ENCODE results near the gene GPC6. TPM values are rescaled to one million over a fixed set of nuclear protein-coding genes. Genes with fewer than 3 reads are reported as not detected.

The GPC6 gene
- total RNA-seq, 1 donor from 2014 or later = 16.1 TPM

DNA sequence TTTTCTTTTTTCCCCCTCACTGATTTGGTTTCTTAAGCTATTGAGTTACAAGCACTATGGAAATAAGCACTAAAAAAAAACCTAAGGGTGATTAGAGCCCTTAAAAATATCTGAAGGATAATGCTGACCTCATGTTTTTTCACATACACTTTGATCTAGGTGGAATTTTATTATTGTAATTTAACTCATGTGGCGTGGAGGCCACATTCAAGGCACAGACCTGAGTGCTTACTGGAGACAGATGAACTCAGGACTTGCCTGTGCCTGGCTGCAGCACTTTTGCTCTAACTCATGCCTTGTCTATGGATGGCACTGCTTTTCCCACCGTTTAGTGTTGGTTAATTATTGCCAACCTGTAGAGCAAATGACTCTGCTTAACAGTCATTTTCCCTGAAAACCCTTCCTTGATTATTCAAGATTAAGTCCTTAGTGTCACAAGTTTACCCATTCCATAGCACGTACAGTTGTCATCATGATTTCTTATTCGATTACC, 541.4 kb downstream of the GPC6 start:
- Mint-ChIP-seq H3K4me3 (ENCODE audit: unreplicated experiment) (no peak overlapping the region), H3K36me3 (ENCODE audit: low read depth, unreplicated experiment) (no peaks in the 10 kb centered on the region), H3K27ac (ENCODE audit: unreplicated experiment) (no peak overlapping the region), H3K9me3 (ENCODE audit: unreplicated experiment) (no peaks in the 10 kb centered on the region), H3K27me3 (ENCODE audit: unreplicated experiment) (no peaks in the 10 kb centered on the region), H3K4me1 (ENCODE audit: unreplicated experiment) (no peaks in the 10 kb centered on the region)
- no peak for DNase-seq (ENCODE audit: low spot score)
- no peak for TF ChIP-seq CTCF (IDR thresholded peaks at IDR 0.05; ENCODE audit: unreplicated experiment)

- H3K36me3 Mint-ChIP-seq (ENCODE audit: low read depth, unreplicated experiment) = no peaks in the 10 kb centered on the region
- no peaks in the 10 kb centered on the region for H3K27me3 Mint-ChIP-seq (ENCODE audit: unreplicated experiment)
- TF ChIP-seq CTCF (IDR thresholded peaks at IDR 0.05; ENCODE audit: unreplicated experiment) = no peak
- DNase-seq (ENCODE audit: low spot score) = no peak
- H3K4me1 Mint-ChIP-seq (ENCODE audit: unreplicated experiment) = no peaks in the 10 kb centered on the region
- no peaks in the 10 kb centered on the region for H3K9me3 Mint-ChIP-seq (ENCODE audit: unreplicated experiment)
- H3K4me3 Mint-ChIP-seq (ENCODE audit: unreplicated experiment) = no peak overlapping the region
- no peak overlapping the region for H3K27ac Mint-ChIP-seq (ENCODE audit: unreplicated experiment)
These were observed 542.5 kb downstream of the GPC6 start for GRCh38 chr13:93769101-93769500.

GRCh38 chr13:93769607-93770006, 543.0 kb downstream of the GPC6 start:
- Mint-ChIP-seq H3K27ac (ENCODE audit: unreplicated experiment) (no peak overlapping the region), H3K9me3 (ENCODE audit: unreplicated experiment) (no peaks in the 10 kb centered on the region), H3K27me3 (ENCODE audit: unreplicated experiment) (no peaks in the 10 kb centered on the region), H3K4me1 (ENCODE audit: unreplicated experiment) (no peaks in the 10 kb centered on the region), H3K4me3 (ENCODE audit: unreplicated experiment) (no peak overlapping the region), H3K36me3 (ENCODE audit: low read depth, unreplicated experiment) (no peaks in the 10 kb centered on the region)
- no peak for DNase-seq (ENCODE audit: low spot score)
- TF ChIP-seq CTCF (IDR thresholded peaks at IDR 0.05; ENCODE audit: unreplicated experiment) = no peak

GRCh38 chr13:93771227-93771626, 544.6 kb downstream of the GPC6 start:
- no peaks in the 10 kb centered on the region for H3K36me3 Mint-ChIP-seq (ENCODE audit: low read depth, unreplicated experiment)
- TF ChIP-seq CTCF (IDR thresholded peaks at IDR 0.05; ENCODE audit: unreplicated experiment) = no peak
- no peaks in the 10 kb centered on the region for H3K27me3 Mint-ChIP-seq (ENCODE audit: unreplicated experiment)
- DNase-seq (ENCODE audit: low spot score) = no peak
- H3K9me3 Mint-ChIP-seq (ENCODE audit: unreplicated experiment) = no peaks in the 10 kb centered on the region
- H3K27ac Mint-ChIP-seq (ENCODE audit: unreplicated experiment) = no peak overlapping the region
- H3K4me3 Mint-ChIP-seq (ENCODE audit: unreplicated experiment) = no peak overlapping the region
- no peaks in the 10 kb centered on the region for H3K4me1 Mint-ChIP-seq (ENCODE audit: unreplicated experiment)

DNA sequence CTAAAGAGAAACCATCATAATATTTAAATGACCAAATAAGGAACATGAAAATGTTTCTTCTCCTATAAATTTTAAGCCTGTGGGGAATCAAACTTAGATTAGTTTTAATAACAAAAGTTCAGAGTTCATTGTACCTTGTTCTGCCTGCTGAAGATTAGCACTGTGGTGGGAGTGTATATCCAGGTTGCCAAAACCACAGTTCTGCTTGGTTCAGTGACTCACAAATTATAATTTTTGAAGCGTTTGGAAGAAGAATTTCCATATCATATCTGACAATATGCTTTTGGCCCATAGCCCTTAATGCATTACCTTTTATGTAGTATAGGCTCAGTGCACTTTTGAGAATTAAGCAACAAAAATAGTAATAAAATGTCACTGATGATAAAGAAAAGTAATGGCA, 545.2 kb downstream of the GPC6 start:
- H3K4me1 Mint-ChIP-seq (ENCODE audit: unreplicated experiment) = no peaks in the 10 kb centered on the region
- DNase-seq (ENCODE audit: low spot score) = no peak
- H3K27me3 Mint-ChIP-seq (ENCODE audit: unreplicated experiment) = no peaks in the 10 kb centered on the region
- no peak for TF ChIP-seq CTCF (IDR thresholded peaks at IDR 0.05; ENCODE audit: unreplicated experiment)
- no peak overlapping the region for H3K4me3 Mint-ChIP-seq (ENCODE audit: unreplicated experiment)
- H3K36me3 Mint-ChIP-seq (ENCODE audit: low read depth, unreplicated experiment) = no peaks in the 10 kb centered on the region
- no peaks in the 10 kb centered on the region for H3K9me3 Mint-ChIP-seq (ENCODE audit: unreplicated experiment)
- H3K27ac Mint-ChIP-seq (ENCODE audit: unreplicated experiment) = no peak overlapping the region

Measured in endothelial cell (in vitro differentiated cells).